Endothelial cell of umbilical vein (primary cell): ENCODE results near the gene MKKS. TPM values are rescaled to one million over a fixed set of nuclear protein-coding genes. Genes with fewer than 3 reads are reported as not detected.

Source experiments
- BruUV-seq: library from RNA; stranded (reverse); fragments of 400-500 nt; replicated peaks from 2 replicates; lab custom pipeline; 2021; lab: Mats Ljungman, UMichigan
- CTCF ChIA-PET: fragments of 300-600, 350-600 bp; sonication (Branson Sonifier 250); formaldehyde crosslinking; loops from one replicate; lab custom pipeline; 2021; ENCODE audit warnings: antibody characterized with exemption, inconsistent platforms; lab: Charles Lee
- POLR2A ChIA-PET: fragments of 300-600, 350-600 bp; sonication (Branson Sonifier 250); formaldehyde crosslinking; loops from one replicate; lab custom pipeline; 2021; ENCODE audit warnings: antibody characterized with exemption, inconsistent platforms; lab: Charles Lee
- DNase-seq: peaks from one replicate; pipeline ENCODE4 v3.0.0-alpha.2; 2011; ENCODE audit warnings: low read depth, low spot score
- FAIRE-seq: peaks from 2 replicates; lab custom pipeline; 2011; peaks lifted over from hg19 to GRCh38; lab: Jason Lieb, UNC
- H2AFZ ChIP-seq: 2 replicates; pipeline ENCODE4 v1.6.0; 2012; ENCODE audit warnings: low read depth, low read length, control low read depth, inconsistent platforms
- H3K27ac ChIP-seq: 2 replicates; pipeline ENCODE4 v1.5.1; 2011; ENCODE audit warnings: low read depth, mild to moderate bottlenecking, control low read depth, low read length, moderate library complexity; ENCODE audit not compliant: insufficient read depth
- H3K27me3 ChIP-seq, 2 experiments: 2 replicates each; pipeline versions ENCODE4 v1.6.0 to v1.6.1; 2011; ENCODE audit warnings: low read length in 2 of 2, mixed read lengths in 1 of 2; ENCODE audit not compliant: control insufficient read depth in 2 of 2, insufficient read depth in 2 of 2
- H3K36me3 ChIP-seq, 2 experiments: 2 replicates in 1 of 2; 3 replicates in 1 of 2; pipeline ENCODE4 v1.5.1; 2011; ENCODE audit warnings: low read length in 2 of 2, mild to moderate bottlenecking in 1 of 2, moderate library complexity in 1 of 2; ENCODE audit not compliant: control insufficient read depth in 2 of 2, insufficient read depth in 2 of 2; ENCODE audit errors: extremely low read depth in 1 of 2
- H3K4me1 ChIP-seq: 3 replicates; pipeline ENCODE4 v1.5.1; 2011; ENCODE audit warnings: mild to moderate bottlenecking, low read length; ENCODE audit not compliant: control insufficient read depth, insufficient read depth; ENCODE audit errors: extremely low read depth
- H3K4me2 ChIP-seq: 2 replicates; pipeline ENCODE4 v1.6.1; 2011; ENCODE audit warnings: low read length, control low read depth, mixed read lengths; ENCODE audit not compliant: insufficient read depth
- H3K4me3 ChIP-seq, 3 experiments: fragments of 200-600 bp in 1 of 3; sonication (generic), shearing (Covaris generic) in 1 of 3; replicated peaks in 1 of 3; 2 replicates each; pipeline ENCODE4 v1.5.1; 2011 to 2016; ENCODE audit warnings: control low read depth in 3 of 3, low read length in 3 of 3, mild to moderate bottlenecking in 2 of 3, inconsistent platforms in 1 of 3, low read depth in 1 of 3, moderate library complexity in 1 of 3; ENCODE audit not compliant: insufficient read depth in 1 of 3
- H3K79me2 ChIP-seq: 2 replicates; pipeline ENCODE4 v1.6.0; 2012; ENCODE audit warnings: low read length, inconsistent platforms; ENCODE audit not compliant: control insufficient read depth, insufficient read depth
- H3K9ac ChIP-seq: replicated peaks from 2 replicates; pipeline ENCODE3; 2011; ENCODE audit warnings: low read length, control low read depth; ENCODE audit not compliant: insufficient read depth; ENCODE audit errors: extremely low read depth
- H3K9me1 ChIP-seq: replicated peaks from 3 replicates; pipeline ENCODE4 v1.6.0; 2011; ENCODE audit warnings: mild to moderate bottlenecking, low read length; ENCODE audit not compliant: control insufficient read depth, insufficient read depth; ENCODE audit errors: extremely low read depth
- H3K9me3 ChIP-seq: replicated peaks from 2 replicates; pipeline ENCODE4 v1.5.1; 2012; ENCODE audit warnings: low read length, inconsistent platforms; ENCODE audit not compliant: control insufficient read depth, insufficient read depth
- H4K20me1 ChIP-seq: replicated peaks from 2 replicates; pipeline ENCODE3; 2011; ENCODE audit warnings: mild to moderate bottlenecking, low read length; ENCODE audit not compliant: control insufficient read depth, insufficient read depth; ENCODE audit errors: extremely low read depth
- EZH2 ChIP-seq: IDR thresholded peaks from 2 replicates; pipeline ENCODE4 v1.6.1; 2012; ENCODE audit warnings: borderline replicate concordance, low read depth, mild to moderate bottlenecking, moderate library complexity, low read length, inconsistent platforms; ENCODE audit not compliant: severe bottlenecking
- FOS ChIP-seq: IDR thresholded peaks from 2 replicates; pipeline ENCODE4 v1.6.1; 2011; ENCODE audit warnings: mild to moderate bottlenecking, low read length, moderate library complexity, borderline replicate concordance; ENCODE audit not compliant: insufficient read depth
- GATA2 ChIP-seq: IDR thresholded peaks from 2 replicates; pipeline ENCODE4 v1.7.0; 2011; ENCODE audit warnings: low read depth, mild to moderate bottlenecking, moderate library complexity, mixed read lengths, low read length; ENCODE audit not compliant: insufficient read length, insufficient read depth
- JUN ChIP-seq: IDR thresholded peaks from 2 replicates; pipeline ENCODE4 v1.6.1; 2011; ENCODE audit warnings: borderline replicate concordance, low read depth; ENCODE audit not compliant: insufficient read length, insufficient read depth
- MYC ChIP-seq: IDR thresholded peaks from one replicate; pipeline ENCODE4 v1.6.1; 2011; ENCODE audit warnings: mild to moderate bottlenecking, low read depth, low read length
- POLR2A ChIP-seq: IDR thresholded peaks from 2 replicates; pipeline ENCODE4 v1.6.1; 2012; ENCODE audit warnings: low read depth, mild to moderate bottlenecking, control low read depth, low read length
- POLR2AphosphoS5 ChIP-seq: IDR thresholded peaks from 2 replicates; pipeline ENCODE4 v1.6.1; 2012; ENCODE audit warnings: low read depth, mild to moderate bottlenecking, control low read depth, low read length, moderate library complexity; ENCODE audit not compliant: insufficient read depth
- dilution Hi-C: fragments of 300-500 bp; cut with MboI; formaldehyde crosslinking; loops from one replicate; pipeline ENCODE4 v1.15.0; 2019; ENCODE audit warnings: low sequenced_read_pairs; ENCODE audit not compliant: extremely low pct_ligation_motif_present
- intact Hi-C: fragments of 100-400 bp; cut with micrococcal nuclease; formaldehyde crosslinking; loops from one replicate; pipeline ENCODE4 v1.10.0; 2022
- polyA plus RNA-seq, 4 experiments: library from polyadenylated mRNA; depleted of rRNA in 3 of 4; stranded (reverse) in 3 of 4; unstranded in 1 of 4; fragments of >200 nt; gene quantifications; 2 replicates each; pipeline versions ENCODE4 v1.2.1 to v1.2.3, GENCODE V29; 2011 to 2012; ENCODE audit warnings: missing spikeins in 1 of 4
- total RNA-seq: library from RNA; stranded (reverse); gene quantifications from 2 replicates; pipeline ENCODE4 v1.2.3, GENCODE V29; 2021
- TF ChIP-seq, protein P1 (sequence below), 2 donors: IDR thresholded peaks; 1 replicate in 1 of 2; 2 replicates in 1 of 2; pipeline ENCODE4 v1.5.1; 2011; ENCODE audit warnings: low read length in 2 of 2, mild to moderate bottlenecking in 2 of 2, moderate library complexity in 2 of 2, control low read depth in 1 of 2, inconsistent platforms in 1 of 2, low read depth in 1 of 2; ENCODE audit not compliant: insufficient read depth in 1 of 2; ENCODE audit errors: extremely low read depth in 1 of 2
- TF ChIP-seq, protein P2 (sequence below): IDR thresholded peaks from 2 replicates; pipeline ENCODE4 v1.6.1; 2011; ENCODE audit not compliant: insufficient read depth, insufficient read length

Gene MKKS
- total and polyA plus RNA-seq, 2 donors (not counting 3 experiments of a cell fraction or from before 2014, with no cell fraction given): 7.9 to 10.5 TPM

DNA sequence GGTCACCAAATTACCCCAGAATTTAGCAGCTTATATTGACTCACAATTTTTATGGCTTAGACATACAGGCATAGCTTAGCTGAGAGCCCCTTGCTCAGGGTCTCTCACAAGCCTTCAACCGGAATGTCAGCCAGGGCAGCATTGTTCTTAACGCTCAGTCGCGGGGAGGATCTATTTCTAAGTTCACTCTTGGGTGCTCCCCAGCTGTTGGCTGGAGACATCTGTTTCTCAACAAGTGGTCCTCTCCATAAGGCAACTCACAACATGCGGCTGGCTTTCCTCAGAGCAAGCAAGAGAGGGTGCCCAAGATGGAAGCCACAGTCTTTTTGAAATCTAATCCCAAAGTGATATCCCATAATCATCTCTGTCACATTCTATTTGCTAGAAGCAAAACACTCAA is 47.7 kb upstream of the MKKS start:
- intact Hi-C loops: no loop called here
- no peaks in the 10 kb centered on the region for H3K27me3 ChIP-seq
- no peak overlapping the region for H2AFZ ChIP-seq
- peaks cover 7% of the 10 kb centered on the region for H3K4me1 ChIP-seq
- no peak overlapping the region for H3K9ac ChIP-seq
- dilution Hi-C loops: no loop called here
- no peaks in the 10 kb centered on the region for H3K36me3 ChIP-seq
- FAIRE-seq (no peak), DNase-seq (no peak)
- H3K27ac ChIP-seq: no peak overlapping the region
- no peaks in the 10 kb centered on the region for H4K20me1 ChIP-seq
- no peaks in the 10 kb centered on the region for H3K79me2 ChIP-seq
- TF ChIP-seq JUN (no peak), EZH2 (no peak), MYC (no peak), GATA2 (no peak), POLR2A (no peak), FOS (no peak), POLR2AphosphoS5 (no peak)
- TF ChIP-seq, protein P1, sequence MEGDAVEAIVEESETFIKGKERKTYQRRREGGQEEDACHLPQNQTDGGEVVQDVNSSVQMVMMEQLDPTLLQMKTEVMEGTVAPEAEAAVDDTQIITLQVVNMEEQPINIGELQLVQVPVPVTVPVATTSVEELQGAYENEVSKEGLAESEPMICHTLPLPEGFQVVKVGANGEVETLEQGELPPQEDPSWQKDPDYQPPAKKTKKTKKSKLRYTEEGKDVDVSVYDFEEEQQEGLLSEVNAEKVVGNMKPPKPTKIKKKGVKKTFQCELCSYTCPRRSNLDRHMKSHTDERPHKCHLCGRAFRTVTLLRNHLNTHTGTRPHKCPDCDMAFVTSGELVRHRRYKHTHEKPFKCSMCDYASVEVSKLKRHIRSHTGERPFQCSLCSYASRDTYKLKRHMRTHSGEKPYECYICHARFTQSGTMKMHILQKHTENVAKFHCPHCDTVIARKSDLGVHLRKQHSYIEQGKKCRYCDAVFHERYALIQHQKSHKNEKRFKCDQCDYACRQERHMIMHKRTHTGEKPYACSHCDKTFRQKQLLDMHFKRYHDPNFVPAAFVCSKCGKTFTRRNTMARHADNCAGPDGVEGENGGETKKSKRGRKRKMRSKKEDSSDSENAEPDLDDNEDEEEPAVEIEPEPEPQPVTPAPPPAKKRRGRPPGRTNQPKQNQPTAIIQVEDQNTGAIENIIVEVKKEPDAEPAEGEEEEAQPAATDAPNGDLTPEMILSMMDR (IDR thresholded peaks at IDR 0.05; ENCODE audit: extremely low read depth in 1 of 2, insufficient read depth in 1 of 2, low read depth in 1 of 2, low read length in 2 of 2): no peak
- TF ChIP-seq, protein P2, sequence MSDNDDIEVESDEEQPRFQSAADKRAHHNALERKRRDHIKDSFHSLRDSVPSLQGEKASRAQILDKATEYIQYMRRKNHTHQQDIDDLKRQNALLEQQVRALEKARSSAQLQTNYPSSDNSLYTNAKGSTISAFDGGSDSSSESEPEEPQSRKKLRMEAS: no peak
- H3K4me2 ChIP-seq: no peak overlapping the region
- no peaks in the 10 kb centered on the region for H3K9me3 ChIP-seq
- POLR2A ChIA-PET: no interaction called here
- no TSS peak for BruUV-seq
- no peaks in the 10 kb centered on the region for H3K9me1 ChIP-seq
- no peak overlapping the region for H3K4me3 ChIP-seq
- CTCF ChIA-PET: interaction anchor here (1.0 to 2.6 kb wide), 2 partner anchors 14 to 43 kb away, joined by 3 to 13 read pairs; no protein-coding TSS in a partner anchor
